HG03520 (cell line): ENCODE results near the gene SLC2A3.
A peak's percentile ranks its signal among the peaks of the same experiment; 100 is the strongest.
"Not testable (repeated sequence)": the region's sequence is repeated elsewhere in the genome, so short reads cannot be mapped to it uniquely, and the experiment has no call there.

Experiments
- ATAC-seq: cut with Tn5 transposase; IDR thresholded peaks from one replicate; pipeline ENCODE4 v1.9.1; 2021; ENCODE audit warnings: mild to moderate bottlenecking, moderate library complexity; ENCODE audit not compliant: unreplicated experiment

Gene SLC2A3

DNA sequence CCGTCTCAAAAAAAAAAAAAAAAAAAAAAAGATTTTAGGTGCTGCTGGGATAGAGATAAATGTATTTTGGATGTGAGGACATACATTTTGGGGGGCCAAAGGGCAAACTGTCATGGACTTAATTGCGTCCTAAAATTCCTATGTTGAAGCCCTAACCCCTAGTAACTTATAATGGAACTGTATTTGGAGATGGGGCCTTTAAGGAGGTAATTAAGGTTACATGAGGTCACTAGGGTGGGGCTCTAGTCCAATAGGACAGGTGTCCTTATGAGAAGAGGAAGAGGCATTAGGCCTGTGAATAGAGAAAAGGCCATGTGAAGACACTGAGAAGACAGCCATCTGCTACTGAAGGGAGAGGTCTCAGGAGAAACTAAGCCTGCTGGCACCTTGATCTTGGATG lies 17.9 kb upstream of the SLC2A3 start:
- not testable (repeated sequence) for ATAC-seq

GRCh38 chr12:7951671-7952070 lies 15.7 kb upstream of the SLC2A3 start:
- no peak for ATAC-seq

- not testable (repeated sequence) for ATAC-seq
Measured at GRCh38 chr12:7950230-7950943, 14.4 kb upstream of the SLC2A3 start.

GRCh38 chr12:7948589-7949260 lies 12.7 kb upstream of the SLC2A3 start:
- ATAC-seq, result no peak

- no peak for ATAC-seq
Measured at GRCh38 chr12:7947011-7947410, 11.0 kb upstream of the SLC2A3 start.

DNA sequence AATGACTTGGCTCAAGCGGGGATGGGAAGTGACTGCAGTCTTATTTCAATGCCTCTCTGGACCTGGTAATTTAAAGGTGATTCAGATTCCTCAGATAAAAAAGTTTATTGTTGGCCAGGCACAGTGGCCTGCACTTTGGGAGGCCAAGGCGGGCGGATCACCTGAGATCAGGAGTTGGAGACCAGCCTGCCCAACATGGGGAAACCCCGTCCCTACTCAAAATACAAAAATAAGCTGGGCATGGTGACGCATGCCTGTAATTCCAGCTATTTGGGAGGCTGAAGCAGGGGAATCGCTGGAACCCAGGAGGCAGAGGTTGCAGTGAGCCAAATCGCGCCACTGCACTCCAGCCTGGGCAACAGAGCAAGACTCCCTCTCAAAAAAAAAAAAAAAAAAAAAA lies 8.8 kb upstream of the SLC2A3 start:
- not testable (repeated sequence) for ATAC-seq

DNA sequence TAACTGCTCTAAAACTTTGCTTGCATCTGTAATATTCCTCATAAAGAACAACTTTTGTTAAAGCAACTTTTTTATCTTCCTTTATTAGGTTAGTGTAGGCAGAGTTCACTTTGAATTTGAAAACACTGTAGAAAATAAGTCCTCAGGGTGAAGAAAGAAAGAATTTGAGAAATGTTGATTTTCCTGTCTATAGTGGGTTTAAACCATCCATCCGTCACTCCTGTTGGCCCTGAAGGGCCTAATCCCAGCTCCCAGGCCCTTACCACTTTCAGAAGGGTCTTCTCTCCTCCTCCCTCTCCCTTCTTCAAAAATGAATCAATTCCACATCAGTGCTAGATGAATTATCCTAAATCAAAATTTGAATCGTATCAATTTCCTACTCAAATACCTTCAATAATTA lies 4.9 kb upstream of the SLC2A3 start:
- ATAC-seq, result no peak

- no peak for ATAC-seq
Measured at GRCh38 chr12:7937833-7938506, 2.0 kb upstream of the SLC2A3 start.

DNA sequence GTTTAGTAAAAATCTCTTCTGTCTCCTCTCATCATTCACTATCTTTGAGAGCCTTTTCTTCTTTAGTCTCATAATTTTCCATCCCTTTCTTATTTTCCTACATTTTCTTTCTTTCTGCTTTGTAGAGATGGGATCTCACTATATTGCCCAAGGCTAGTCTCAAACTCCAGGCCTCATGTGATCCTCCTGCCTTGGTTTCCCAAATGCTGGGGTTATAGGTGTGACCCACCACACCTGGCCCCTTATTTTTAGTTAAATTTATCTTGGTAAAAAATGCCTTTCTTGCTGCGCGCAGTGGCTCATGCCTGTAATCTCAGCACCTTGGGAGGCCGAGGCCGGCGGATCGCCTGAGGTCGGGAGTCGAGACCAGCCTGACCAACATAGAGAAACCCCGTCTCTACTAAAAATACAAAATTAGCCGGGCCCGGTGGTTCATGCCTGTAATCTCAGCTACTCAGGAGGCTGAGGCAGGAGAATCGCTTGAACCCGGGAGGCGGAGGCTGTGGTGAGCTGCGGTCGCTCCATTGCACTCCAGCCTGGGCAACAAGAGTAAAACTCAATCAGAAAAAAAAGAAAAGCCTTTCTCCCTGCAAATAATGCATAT lies 996 bp downstream of the SLC2A3 start:
- no peak for ATAC-seq

- ATAC-seq, result no peak
Measured at GRCh38 chr12:7934091-7934888, 1.7 kb downstream of the SLC2A3 start.

GRCh38 chr12:7933255-7933726 lies 2.7 kb downstream of the SLC2A3 start:
- peak; percentile 87 for ATAC-seq

DNA sequence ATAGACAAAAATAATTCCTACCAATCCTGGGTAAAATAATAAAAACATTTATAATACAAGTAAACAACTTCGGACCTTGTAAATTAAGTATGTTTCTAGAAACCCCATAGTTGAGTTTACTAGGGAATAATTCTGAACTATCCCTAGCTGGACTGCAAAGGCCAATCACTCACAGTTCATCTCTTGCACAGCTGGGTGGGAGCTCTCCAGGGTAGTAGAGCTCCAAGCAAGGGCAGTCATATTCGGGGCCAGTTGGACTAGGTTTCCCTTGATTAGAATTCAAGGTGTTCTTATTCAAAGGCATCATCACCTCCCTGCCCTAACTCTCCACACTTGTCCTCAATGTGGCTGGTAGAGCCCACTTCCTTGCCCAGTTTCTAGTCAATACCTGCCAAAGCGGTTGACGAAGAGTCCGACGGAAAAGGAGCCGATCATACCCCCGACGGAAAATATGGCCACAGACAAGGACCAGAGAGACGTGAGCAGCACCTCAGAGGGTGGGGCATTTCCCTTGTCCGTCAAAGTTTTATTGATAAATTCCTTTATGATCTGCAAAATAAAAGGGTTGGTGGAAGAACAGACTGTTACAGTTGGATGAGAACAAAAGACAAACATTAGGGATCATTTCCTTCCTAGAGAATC lies 3.3 kb downstream of the SLC2A3 start:
- ATAC-seq, result not testable (repeated sequence)

DNA sequence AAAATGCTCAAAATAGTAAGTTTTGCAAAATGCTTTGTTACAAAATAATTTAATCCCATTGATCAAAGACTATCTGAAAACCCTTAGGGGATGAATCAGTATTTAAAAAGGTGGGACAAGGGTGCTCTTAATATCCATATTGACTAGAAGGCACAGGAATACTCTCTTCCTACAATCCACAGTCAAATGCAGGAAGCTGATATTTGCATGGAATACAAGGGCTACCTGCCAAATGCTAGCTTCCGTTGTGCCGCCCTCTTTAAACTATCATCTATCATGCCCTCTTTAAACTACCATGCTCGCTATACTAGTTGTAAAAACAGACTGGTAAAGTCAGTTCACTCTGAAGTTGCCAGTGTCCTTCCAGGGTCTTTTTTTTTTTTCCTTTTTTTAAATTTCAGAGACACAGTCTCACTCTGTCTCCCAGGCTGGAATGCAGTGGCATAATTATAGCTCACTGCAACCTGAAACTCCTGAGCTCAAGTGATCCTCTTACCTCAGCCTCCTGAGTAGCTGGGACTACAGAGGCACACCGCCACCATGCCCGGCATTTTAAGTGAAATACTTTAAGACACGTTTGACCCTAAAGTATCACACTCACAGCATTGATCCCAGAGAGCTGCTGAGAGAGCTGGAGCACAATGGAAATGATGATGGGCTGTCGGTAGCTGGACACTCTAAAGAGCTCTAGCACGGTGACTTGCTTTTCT lies 6.7 kb downstream of the SLC2A3 start:
- no peak for ATAC-seq

- ATAC-seq, result no peak
Measured at GRCh38 chr12:7927470-7927869, 8.5 kb downstream of the SLC2A3 start.

DNA sequence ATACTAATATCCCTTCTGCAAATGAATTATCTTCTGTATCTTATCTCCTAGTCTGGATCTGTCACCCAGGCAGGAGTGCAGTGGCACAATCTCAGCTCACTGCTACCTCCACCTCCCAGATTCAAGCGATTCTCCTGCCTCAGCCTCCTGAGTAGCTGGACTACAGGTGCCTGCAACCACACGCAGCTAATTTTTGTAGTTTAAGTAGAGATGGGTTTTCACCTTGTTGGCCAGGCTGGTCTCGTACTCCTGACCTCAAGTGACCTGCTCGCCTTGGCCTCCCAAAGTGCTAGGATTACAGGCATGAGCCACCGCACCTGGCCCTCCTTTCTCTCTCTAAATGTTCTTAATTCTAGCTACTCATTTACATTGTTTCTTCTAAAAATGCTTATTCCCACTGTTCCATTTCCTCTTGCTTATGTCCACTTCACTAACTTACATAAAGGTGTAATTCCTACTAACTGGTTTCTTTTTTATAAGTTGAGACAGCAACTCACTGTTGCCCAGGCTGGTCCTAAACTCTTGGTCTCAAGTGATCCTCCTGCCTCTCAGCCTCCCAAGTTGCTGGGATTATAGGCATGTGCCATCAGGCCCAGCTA lies 9.8 kb downstream of the SLC2A3 start:
- ATAC-seq, result not testable (repeated sequence)

DNA sequence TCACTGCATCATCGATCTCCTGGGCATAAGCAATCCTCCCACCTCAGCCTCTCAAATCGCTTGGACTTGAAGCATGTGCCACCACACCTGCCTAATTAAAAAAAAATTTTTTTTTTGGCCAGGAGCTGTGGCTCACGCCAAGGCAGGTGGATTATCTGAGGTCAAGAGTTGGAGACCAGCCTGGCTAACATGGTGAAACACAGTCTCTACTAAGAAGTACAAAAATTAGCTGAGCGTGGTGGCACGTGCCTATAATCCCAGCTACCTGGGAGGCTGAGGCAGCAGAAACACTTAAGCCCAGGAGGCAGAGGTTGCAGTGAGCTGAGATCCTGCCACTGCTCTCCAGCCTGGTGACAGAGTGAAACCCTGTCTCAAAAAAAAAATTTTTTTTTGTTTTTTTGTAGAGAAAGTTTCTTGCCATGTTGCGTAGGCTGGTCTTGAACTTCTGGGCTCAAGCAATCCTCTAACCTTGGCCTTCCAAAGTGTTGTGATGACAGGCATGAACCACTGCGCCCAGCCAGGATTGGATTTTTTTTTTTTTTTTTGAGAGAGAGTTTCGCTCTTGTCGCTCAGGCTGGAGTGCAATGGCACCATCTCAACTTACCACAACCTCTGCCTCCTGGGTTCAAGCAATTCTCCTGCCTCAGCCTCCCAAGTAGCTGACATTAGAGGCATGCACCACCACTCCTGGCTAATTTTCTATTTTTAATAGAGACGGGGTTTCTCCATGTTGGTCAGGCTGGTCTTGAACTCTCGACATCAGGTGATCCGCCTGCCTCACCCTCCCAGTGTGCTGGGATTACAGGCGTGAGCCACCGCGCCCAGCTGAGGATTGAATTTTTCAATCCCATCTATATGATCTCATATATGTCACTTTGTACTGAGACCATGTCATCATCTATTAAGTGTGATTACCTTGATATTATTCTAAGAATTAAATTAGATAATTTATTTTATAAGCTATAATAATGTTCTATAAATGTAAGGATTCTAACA lies 12.4 kb downstream of the SLC2A3 start:
- no peak for ATAC-seq

DNA sequence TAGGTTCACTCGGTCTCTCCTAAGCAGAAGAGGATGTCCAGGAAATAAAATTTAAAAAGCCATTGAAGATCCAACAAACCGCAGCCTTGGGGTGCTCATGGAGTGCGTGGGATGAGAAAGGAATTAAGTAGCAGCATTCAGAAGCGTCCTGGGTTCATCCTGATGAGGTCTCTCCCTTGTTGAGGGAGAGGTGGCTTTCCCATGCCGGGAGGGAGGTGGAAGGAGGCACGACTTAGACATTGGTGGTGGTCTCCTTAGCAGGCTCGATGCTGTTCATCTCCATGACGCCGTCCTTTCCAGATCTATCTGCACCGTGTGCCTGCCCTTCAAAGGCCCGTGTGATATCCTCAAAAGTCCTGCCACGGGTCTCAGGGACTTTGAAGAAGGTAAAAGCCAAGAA lies 14.8 kb downstream of the SLC2A3 start:
- ATAC-seq, result not testable (repeated sequence)

GRCh38 chr12:7918268-7918590 lies 17.8 kb downstream of the SLC2A3 start:
- ATAC-seq, result not testable (repeated sequence)
